GM23248 (cell line): ENCODE data around the gene FGL2.

ENCODE experiments used
- EZH2 ChIP-seq: fragments of 200-600 bp; sonication (generic); IDR thresholded peaks from 2 replicates; pipeline ENCODE4 v1.6.1; 2018; ENCODE audit warnings: antibody characterized with exemption, mild to moderate bottlenecking; ENCODE audit not compliant: insufficient read depth, poor library complexity, severe bottlenecking
- EZH2phosphoT487 ChIP-seq: fragments of 200-600 bp; sonication (generic); IDR thresholded peaks from 2 replicates; pipeline ENCODE4 v1.6.1; 2018; ENCODE audit warnings: antibody characterized with exemption, moderate library complexity, mild to moderate bottlenecking, low read depth; ENCODE audit not compliant: insufficient read depth

GRCh38 chr7:77184463-77184862 is 15.2 kb downstream of the FGL2 start:
- no peak for TF ChIP-seq EZH2
- TF ChIP-seq EZH2phosphoT487 = no peak
